Activated CD4-positive, alpha-beta T cell treated with anti-CD3 and anti-CD28 coated beads for 24 hours (primary cell): Measurements from ENCODE around the gene MRPS12.
"Not testable (repeated sequence)": the region's sequence is repeated elsewhere in the genome, so short reads cannot be mapped to it uniquely, and the experiment has no call there.

ENCODE experiments used
- DNase-seq, 2 donors: peaks; one replicate each; pipeline ENCODE4 v3.0.0-alpha.2; 2020; ENCODE audit warnings: low read depth in 2 of 2

Gene MRPS12

GRCh38 chr19:38939957-38940356 is 9.2 kb downstream of the MRPS12 start:
- DNase-seq: no peak

GRCh38 chr19:38941466-38941865 is 10.7 kb downstream of the MRPS12 start:
- not testable (repeated sequence) for DNase-seq

GRCh38 chr19:38941979-38942378 is 11.2 kb downstream of the MRPS12 start:
- no peak for DNase-seq

GRCh38 chr19:38942471-38943181 is 11.9 kb downstream of the MRPS12 start:
- DNase-seq: no peak

GRCh38 chr19:38944981-38945506 is 14.3 kb downstream of the MRPS12 start:
- no peak for DNase-seq

- no peak for DNase-seq
These were observed 15.0 kb downstream of the MRPS12 start for GRCh38 chr19:38945562-38946228.

- no peak for DNase-seq
These were observed 15.7 kb downstream of the MRPS12 start for GRCh38 chr19:38946229-38947010.

- peak; percentile 79 to 82 for DNase-seq
These were observed 19.0 kb downstream of the MRPS12 start for GRCh38 chr19:38949580-38950367.

GRCh38 chr19:38951187-38951586 is 20.4 kb downstream of the MRPS12 start:
- no peak for DNase-seq

- no peak for DNase-seq
These were observed 21.8 kb downstream of the MRPS12 start for GRCh38 chr19:38952395-38953165.

GRCh38 chr19:38953677-38954076 is 22.9 kb downstream of the MRPS12 start:
- no peak for DNase-seq

GRCh38 chr19:38956264-38956663 is 25.5 kb downstream of the MRPS12 start:
- no peak for DNase-seq

- no peak for DNase-seq
These were observed 27.6 kb downstream of the MRPS12 start for GRCh38 chr19:38958301-38958700.

GRCh38 chr19:38959618-38960017 is 28.9 kb downstream of the MRPS12 start:
- DNase-seq: no peak

GRCh38 chr19:38964738-38965137 is 34.0 kb downstream of the MRPS12 start:
- DNase-seq: no peak

GRCh38 chr19:38966149-38966548 is 35.4 kb downstream of the MRPS12 start:
- DNase-seq: not testable (repeated sequence)

- DNase-seq: no peak
These were observed 40.2 kb downstream of the MRPS12 start for GRCh38 chr19:38970664-38971532.

GRCh38 chr19:38971672-38972071 is 40.9 kb downstream of the MRPS12 start:
- no peak for DNase-seq

- no peak for DNase-seq
These were observed 44.0 kb downstream of the MRPS12 start for GRCh38 chr19:38974624-38975213.
